ENCODE results near the gene NRXN2.

DNA sequence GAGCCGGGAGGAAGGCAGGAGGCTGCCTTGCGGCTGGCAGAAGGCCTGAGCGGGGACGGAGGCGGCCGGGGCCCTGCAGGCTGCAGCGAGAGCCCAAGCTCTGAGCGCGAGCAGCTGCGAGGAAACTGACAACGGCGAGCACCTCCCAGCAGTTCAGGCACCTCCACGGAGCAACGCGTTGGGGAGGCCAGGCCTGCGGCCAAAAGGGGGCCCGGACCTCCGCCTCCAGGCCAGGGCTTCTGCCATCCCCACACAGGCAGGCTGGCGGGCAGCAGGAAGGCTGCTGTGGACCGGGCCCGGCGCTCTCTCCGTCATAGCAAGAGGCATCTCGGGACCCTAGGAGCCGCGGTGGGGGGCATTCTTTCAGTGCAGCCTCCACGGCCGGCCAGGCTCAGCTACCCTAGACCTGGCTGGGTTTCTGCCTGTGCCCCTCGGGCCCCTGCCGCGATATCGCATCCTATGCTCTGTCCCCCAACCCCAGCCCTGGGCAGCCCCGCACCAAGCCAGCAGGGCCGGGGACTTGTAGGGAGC, 154.9 kb downstream of the NRXN2 start:
- TF ChIP-seq GATA2 (IDR thresholded peaks at IDR 0.05; ENCODE audit: low read depth, low read length) (no peak), GATA3 (IDR thresholded peaks at IDR 0.05; ENCODE audit: low read depth, low read length) (no peak)
